Left ventricle myocardium inferior (tissue), 1 donor: ENCODE results near the gene TRIM71. TPM values are rescaled to one million over a fixed set of nuclear protein-coding genes. Genes with fewer than 3 reads are reported as not detected.
"Not testable (repeated sequence)": the region's sequence is repeated elsewhere in the genome, so short reads cannot be mapped to it uniquely, and the experiment has no call there.

Source experiments
- DNase-seq: peaks from one replicate; pipeline ENCODE4 v3.0.0-alpha.2; 2020
- H3K27ac ChIP-seq: fragments of 200-600 bp; replicated peaks from 2 replicates; pipeline ENCODE4 v1.8.0; 2021
- H3K27me3 ChIP-seq: fragments of 200-600 bp; 2 replicates; pipeline ENCODE4 v1.8.0; 2021; ENCODE audit warnings: low read depth
- H3K36me3 ChIP-seq: fragments of 200-600 bp; 2 replicates; pipeline ENCODE4 v1.8.0; 2021
- H3K4me1 ChIP-seq: fragments of 200-600 bp; 2 replicates; pipeline ENCODE4 v1.8.0; 2021
- H3K4me3 ChIP-seq: fragments of 200-600 bp; 2 replicates; pipeline ENCODE4 v1.8.0; 2021; ENCODE audit warnings: mild to moderate bottlenecking, moderate library complexity
- H3K9me3 ChIP-seq: fragments of 200-600 bp; replicated peaks from 2 replicates; pipeline ENCODE4 v1.8.0; 2021
- intact Hi-C: fragments of 100-400 bp; cut with micrococcal nuclease; formaldehyde crosslinking; loops from one replicate; pipeline ENCODE4 v1.11.0; 2022
- total RNA-seq: library from RNA; stranded (reverse); fragmentation: NEBNext Ultra II Directional; extraction: Animal tissue kit (Norgen Biotek cat#: 25700); gene quantifications from one replicate; pipeline ENCODE4 v1.2.1, GENCODE V29; 2021
- TF ChIP-seq, protein P1 (sequence below): fragments of 200-600 bp; IDR thresholded peaks from 2 replicates; pipeline ENCODE4 v1.8.0; 2021; ENCODE audit warnings: antibody characterized with exemption, mild to moderate bottlenecking, borderline replicate concordance
- donor health status: DM: no; HTN: yes; CAD: no; lungs with severe emphysema.

The TRIM71 gene
- total RNA-seq, 1 donor from 2014 or later, result not detected

GRCh38 chr3:32897001-32897601 lies 79.3 kb downstream of the TRIM71 start:
- no peak for DNase-seq
- intact Hi-C loops, result no loop called here
- TF ChIP-seq, protein P1, sequence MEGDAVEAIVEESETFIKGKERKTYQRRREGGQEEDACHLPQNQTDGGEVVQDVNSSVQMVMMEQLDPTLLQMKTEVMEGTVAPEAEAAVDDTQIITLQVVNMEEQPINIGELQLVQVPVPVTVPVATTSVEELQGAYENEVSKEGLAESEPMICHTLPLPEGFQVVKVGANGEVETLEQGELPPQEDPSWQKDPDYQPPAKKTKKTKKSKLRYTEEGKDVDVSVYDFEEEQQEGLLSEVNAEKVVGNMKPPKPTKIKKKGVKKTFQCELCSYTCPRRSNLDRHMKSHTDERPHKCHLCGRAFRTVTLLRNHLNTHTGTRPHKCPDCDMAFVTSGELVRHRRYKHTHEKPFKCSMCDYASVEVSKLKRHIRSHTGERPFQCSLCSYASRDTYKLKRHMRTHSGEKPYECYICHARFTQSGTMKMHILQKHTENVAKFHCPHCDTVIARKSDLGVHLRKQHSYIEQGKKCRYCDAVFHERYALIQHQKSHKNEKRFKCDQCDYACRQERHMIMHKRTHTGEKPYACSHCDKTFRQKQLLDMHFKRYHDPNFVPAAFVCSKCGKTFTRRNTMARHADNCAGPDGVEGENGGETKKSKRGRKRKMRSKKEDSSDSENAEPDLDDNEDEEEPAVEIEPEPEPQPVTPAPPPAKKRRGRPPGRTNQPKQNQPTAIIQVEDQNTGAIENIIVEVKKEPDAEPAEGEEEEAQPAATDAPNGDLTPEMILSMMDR, result no peak
- Histone ChIP-seq H3K4me1 (no peaks in the 10 kb centered on the region), H3K27ac (no peak overlapping the region), H3K9me3 (no peaks in the 10 kb centered on the region), H3K4me3 (no peak overlapping the region), H3K27me3 (peaks cover 63% of the 10 kb centered on the region), H3K36me3 (no peaks in the 10 kb centered on the region)

- intact Hi-C loops, result no loop called here
- no peak for DNase-seq
- no peak overlapping the region for H3K4me3 ChIP-seq
- TF ChIP-seq, protein P1, result no peak
- H3K27ac ChIP-seq, result no peak overlapping the region
- peaks cover 64% of the 10 kb centered on the region for H3K27me3 ChIP-seq
- no peaks in the 10 kb centered on the region for H3K36me3 ChIP-seq
- no peaks in the 10 kb centered on the region for H3K4me1 ChIP-seq
- H3K9me3 ChIP-seq, result no peaks in the 10 kb centered on the region
These were observed 80.3 kb downstream of the TRIM71 start for GRCh38 chr3:32897981-32898623.

GRCh38 chr3:32899265-32899664 lies 81.5 kb downstream of the TRIM71 start:
- H3K27me3 ChIP-seq, result peaks cover 63% of the 10 kb centered on the region
- no peak overlapping the region for H3K4me3 ChIP-seq
- TF ChIP-seq, protein P1, result no peak
- no peaks in the 10 kb centered on the region for H3K36me3 ChIP-seq
- H3K9me3 ChIP-seq, result no peaks in the 10 kb centered on the region
- intact Hi-C loops, result no loop called here
- no peak overlapping the region for H3K27ac ChIP-seq
- DNase-seq, result no peak
- no peaks in the 10 kb centered on the region for H3K4me1 ChIP-seq

- peaks cover 66% of the 10 kb centered on the region for H3K27me3 ChIP-seq
- TF ChIP-seq, protein P1, result no peak
These were observed 83.5 kb downstream of the TRIM71 start for GRCh38 chr3:32901005-32901932.

DNA sequence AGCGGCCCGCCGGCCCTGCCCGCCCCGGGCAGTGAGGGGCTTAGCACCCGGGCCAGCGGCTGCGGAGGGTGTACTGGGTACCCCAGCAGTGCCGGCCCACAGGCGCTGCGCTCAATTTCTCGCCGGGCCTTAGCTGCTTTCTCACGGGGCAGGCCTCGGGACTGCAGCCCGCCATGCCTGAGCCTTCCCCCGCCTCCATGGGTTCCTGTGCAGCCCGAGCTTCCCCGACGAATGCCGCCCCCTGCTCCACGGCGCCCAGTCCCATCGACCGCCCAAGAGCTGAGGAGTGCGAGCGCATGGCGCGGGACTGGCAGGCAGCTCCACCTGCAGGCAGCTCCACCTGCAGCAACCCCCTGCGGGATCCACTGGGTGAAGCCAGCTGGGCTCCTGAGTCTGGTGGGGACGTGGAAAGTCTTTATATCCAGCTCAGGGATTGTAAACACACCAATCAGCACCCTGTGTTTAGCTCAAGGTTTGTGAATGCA lies 85.1 kb downstream of the TRIM71 start:
- H3K36me3 ChIP-seq, intact Hi-C loops, DNase-seq: not testable (repeated sequence)

More at GRCh38 chr3:32901005-32901932, 83.5 kb downstream of the TRIM71 start:
- Histone ChIP-seq H3K4me3 (no peak overlapping the region), H3K4me1 (no peaks in the 10 kb centered on the region), H3K36me3 (no peaks in the 10 kb centered on the region), H3K27ac (no peak overlapping the region), H3K9me3 (no peaks in the 10 kb centered on the region)
- DNase-seq, result no peak
- intact Hi-C loops, result no loop called here

More for the DNA sequence above, 85.1 kb downstream of the TRIM71 start:
- not testable (repeated sequence) for H3K27ac ChIP-seq, H3K4me1 ChIP-seq, H3K9me3 ChIP-seq
- peak overlapping the region; percentile 51 for H3K4me3 ChIP-seq
- peaks cover 56% of the 10 kb centered on the region for H3K27me3 ChIP-seq
- TF ChIP-seq, protein P1, result peak; percentile 35
